HG03064 (cell line): ENCODE measurements around the gene SPAG6.

Experiments used
- ATAC-seq: cut with Tn5 transposase; IDR thresholded peaks from one replicate; pipeline ENCODE4 v1.9.1; 2021; ENCODE audit warnings: low read depth; ENCODE audit not compliant: unreplicated experiment

SPAG6 gene

GRCh38 chr10:22455068-22455857 lies 110.0 kb downstream of the SPAG6 start:
- ATAC-seq, result no peak

- no peak for ATAC-seq
These were observed 111.2 kb downstream of the SPAG6 start for GRCh38 chr10:22456486-22456885.

DNA sequence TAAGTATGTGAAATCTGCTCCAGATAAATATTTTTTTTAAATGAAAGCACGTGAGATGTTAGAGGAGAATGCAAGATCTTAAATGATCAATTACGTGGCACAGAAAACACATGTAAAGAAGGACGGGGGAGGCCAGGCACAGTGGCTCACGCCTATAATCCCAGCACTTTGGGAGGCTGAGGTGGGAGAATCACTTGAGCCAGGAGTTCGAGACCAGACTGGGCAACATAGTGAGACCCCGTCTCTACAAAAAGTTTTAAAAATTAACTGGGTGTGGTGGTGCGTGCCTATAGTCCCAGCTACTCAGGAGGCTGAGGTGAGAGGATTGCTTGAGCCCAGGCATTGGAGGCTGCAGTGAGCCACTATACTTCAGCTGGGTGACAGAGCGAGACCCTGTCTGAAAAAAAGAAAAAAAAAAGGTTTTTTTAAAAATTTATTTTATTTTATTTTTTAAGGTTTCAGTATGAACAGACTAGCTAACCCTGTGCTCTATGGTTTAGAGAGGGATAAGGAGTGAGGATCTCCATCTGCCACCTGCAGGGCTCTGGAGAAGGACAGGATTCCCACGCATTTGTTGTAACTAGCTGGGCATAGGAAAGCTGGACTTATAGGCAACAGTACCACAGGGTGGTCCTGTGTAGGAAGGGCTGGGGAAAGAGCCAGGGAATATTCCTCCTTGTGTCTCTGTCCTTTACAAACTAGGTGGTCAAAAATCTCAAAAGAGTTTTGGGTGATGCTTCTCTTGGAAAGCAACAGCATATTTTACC lies 113.2 kb downstream of the SPAG6 start:
- ATAC-seq, result no peak

DNA sequence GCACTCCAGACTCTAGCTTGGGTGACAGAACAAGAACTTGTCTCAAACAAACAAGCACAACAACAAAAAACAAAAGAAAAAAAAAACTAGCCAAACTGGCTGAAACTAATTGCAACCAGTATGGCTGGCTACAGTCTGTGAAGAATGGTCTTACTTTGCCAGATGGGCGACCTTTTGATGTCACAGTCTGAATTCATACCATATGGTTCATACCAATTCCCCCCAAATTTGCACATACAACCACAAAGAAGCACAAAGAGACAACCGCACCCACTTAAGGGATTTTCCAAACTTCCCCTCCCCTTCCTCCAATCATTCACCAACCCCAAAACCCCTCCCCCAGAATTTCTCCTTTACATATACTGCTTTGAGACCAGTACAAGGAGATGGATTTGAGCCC lies 114.2 kb downstream of the SPAG6 start:
- ATAC-seq, result no peak

GRCh38 chr10:22460101-22460500 lies 114.8 kb downstream of the SPAG6 start:
- ATAC-seq, result no peak

DNA sequence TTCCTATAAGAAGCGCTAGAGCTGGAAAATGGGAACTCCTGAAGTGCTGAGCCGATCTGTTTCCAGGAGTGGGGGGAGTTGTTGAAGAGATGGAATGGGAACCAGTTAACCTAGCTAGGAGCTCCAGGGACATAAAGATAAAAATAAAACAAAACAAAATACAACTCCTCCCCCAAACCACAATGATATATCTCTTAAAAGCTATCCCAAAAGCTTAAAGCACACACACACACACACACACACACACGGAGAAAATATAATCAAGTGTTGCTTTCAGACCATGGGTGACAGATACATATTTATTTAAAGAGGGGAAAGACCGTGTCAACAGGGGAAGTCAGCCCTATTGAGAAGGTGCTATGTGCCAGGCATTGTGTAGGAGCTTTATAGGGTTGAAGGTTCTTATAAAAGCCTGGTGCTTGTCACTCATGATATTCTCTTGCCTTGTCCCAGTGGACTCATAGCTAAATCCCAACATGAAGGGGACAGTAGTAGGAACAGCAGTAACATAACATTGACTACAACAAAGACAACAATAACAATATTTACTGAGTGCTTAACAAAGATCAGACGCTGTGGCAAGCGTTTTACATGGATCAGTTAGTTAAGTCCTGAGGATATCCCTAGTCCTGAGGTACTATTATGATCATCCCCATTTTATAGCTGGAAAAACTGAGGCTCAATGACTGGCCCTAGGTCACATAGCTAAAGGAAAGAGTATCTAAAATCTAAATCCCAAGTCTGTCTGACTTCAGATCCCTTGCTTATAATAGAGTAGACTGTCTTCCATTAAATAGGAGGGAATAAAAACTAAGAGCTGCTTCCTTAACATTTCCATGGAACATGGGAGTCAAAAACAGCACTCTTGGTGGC lies 115.5 kb downstream of the SPAG6 start:
- ATAC-seq, result no peak

DNA sequence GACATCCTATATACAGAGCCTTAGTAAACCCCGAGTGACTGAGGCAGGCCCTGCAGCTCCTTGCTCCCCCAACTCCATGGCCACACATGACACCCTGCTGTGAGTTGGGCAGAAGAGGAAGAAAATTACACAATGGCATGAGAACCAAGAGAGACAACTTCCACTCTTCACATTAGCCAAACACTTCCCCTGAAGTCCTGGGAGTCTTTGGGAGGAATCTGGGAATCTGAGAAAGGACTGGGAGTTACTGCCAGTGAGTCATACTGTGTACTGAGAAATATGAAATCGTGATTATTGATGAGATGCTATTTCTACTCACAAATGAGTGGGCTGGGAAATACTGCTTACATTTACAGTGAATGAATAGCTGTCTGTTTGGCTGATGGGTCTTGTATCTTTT lies 116.6 kb downstream of the SPAG6 start:
- no peak for ATAC-seq

- no peak for ATAC-seq
These were observed 118.0 kb downstream of the SPAG6 start for GRCh38 chr10:22463255-22463654.

DNA sequence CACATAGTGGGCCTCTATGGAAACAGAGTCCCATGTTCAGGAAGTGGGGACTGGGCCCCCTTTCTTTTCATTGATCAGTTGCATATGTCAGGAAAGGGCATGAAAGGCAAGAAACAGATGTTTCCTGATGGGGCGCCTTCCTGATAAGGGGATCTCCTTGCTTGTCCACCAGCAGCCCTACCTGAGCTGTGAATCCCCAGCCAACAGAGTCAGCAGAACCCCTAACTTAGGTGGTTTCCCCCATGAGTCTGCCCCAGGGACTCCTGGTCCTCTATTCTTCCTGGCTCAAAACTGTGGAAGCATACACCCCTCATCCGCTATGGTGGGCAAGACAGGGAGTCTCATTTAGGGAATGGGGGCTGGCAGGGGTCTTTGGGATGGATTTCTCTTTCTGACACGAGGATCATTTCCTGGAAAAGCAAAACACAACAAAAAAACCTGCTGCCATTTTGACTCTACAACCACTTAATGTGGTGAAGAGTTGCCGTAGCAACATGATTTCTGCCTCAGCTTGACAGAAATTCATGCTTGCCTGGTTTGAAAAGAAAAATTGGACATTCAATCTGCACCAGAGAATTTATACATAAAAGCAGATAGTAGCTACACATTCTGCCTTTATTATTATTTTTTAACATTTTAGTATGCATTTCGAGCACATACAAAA lies 119.8 kb downstream of the SPAG6 start:
- ATAC-seq, result no peak

GRCh38 chr10:22466763-22467334 lies 121.6 kb downstream of the SPAG6 start:
- no peak for ATAC-seq
